Measurements from ENCODE around the gene KRT9. TPM values are rescaled to one million over a fixed set of nuclear protein-coding genes. Genes with fewer than 3 reads are reported as not detected.

Gene KRT9
- total RNA-seq, 1 experiment from 2014 or later = 0.15 TPM

DNA sequence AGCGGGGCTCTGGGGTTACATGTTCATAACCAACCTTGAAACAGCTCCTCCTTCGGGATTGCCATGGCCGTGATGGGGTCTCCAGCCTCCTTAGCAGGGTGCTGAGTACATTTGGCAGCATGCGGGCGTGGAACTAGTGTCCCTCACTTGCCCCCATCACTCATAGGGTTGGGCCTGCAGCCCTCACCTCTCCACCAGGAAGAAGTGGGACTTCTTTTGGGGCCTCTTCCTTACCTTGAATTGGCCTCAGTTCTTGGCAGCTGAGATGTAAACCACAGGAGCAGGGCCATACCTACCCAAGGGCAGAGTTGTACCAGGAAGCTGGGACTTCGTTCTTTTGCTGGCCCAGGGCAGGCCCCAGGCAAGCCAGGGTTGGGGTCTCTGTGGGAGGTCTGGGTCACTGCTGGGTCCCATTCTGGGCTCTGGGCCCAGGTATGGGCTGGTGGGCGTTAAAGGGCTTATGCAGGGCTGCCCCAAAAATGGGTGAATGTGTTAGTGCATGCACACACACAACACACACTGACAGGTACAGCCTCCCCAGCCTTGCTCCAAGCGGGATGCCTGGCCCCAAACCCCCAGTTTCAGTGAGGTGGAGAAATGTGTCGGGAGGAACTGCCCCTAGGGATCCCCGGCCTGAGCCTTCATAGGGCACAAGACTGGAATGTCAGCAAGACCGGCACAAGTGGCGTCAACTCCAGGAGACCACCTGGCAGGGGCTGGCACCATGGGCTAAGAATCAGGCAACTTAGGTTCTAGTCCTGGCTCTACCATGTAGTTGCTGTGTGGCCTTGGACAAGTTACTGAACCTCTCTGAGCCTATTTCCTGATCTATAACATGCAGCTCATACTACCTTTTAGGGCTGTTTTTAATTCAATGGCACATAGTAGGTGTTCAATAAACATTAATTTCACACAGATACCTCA lies 49.3 kb downstream of the KRT9 start:
- H4K20me1 ChIP-seq (ENCODE audit: insufficient read depth) = no peaks in the 10 kb centered on the region; the same call in 1 of the 2 replicates
- no peaks in the 10 kb centered on the region for H3K27me3 ChIP-seq (ENCODE audit: insufficient read depth, low read length)
- intact Hi-C loops (cut with micrococcal nuclease) = loop anchor here (1.0 kb wide), 1 partner anchor 26 kb away; no protein-coding TSS in a partner anchor
- ATAC-seq = peak; percentile 33
- H3K9me3 ChIP-seq (ENCODE audit: control insufficient read depth in 1 of 2, insufficient read depth in 1 of 2, low read depth in 1 of 2, low read length in 2 of 2) = no peaks in the 10 kb centered on the region
- H2AFZ ChIP-seq (ENCODE audit: low read depth, low read length, poor library complexity, severe bottlenecking) = no peak overlapping the region
- peak overlapping the region; percentile 99 for H3K27ac ChIP-seq (ENCODE audit: low read depth, low read length)
- BruUV-seq (replicated peaks) = TSS peak; percentile 83
- POLR2A ChIA-PET = interaction anchor here (1.0 to 12.9 kb wide), 13 partner anchors 7 to 666 kb away, joined by 3 to 148 read pairs (median 5); partner anchors contain the start of gene EIF1
- peaks cover 24% of the 10 kb centered on the region for H3K79me2 ChIP-seq (ENCODE audit: insufficient read depth, low read length)
- H3K9me2 ChIP-seq (ENCODE audit: insufficient read depth) = no peaks in the 10 kb centered on the region
- DNase-seq (ENCODE audit: low read depth, low spot score) = peak; percentile 81
- H3K4me3 ChIP-seq (replicated peaks in 1 of 2; ENCODE audit: low read depth in 1 of 2, low read length in 2 of 2) = peak overlapping the region; percentile 19 to 47
- peaks cover 74 to 93% of the 10 kb centered on the region in 2 experiments for H3K4me1 ChIP-seq (ENCODE audit: control insufficient read depth in 1 of 2, insufficient read depth in 2 of 2, low read length in 2 of 2)
- H3K9ac ChIP-seq (ENCODE audit: low read length) = peak overlapping the region; percentile 99
- peaks cover 3 to 21% of the 10 kb centered on the region in 2 experiments; a peak in 3 of 4 replicates for H3K36me3 ChIP-seq (ENCODE audit: control insufficient read depth in 1 of 2, insufficient read depth in 2 of 2, low read length in 2 of 2)
- peak overlapping the region; percentile 78 for H3K4me2 ChIP-seq (ENCODE audit: low read length)
- CTCF ChIA-PET = interaction anchor here (0.8 to 8.9 kb wide), 8 partner anchors 27 to 907 kb away, joined by 3 to 77 read pairs (median 6); no protein-coding TSS in a partner anchor
- RAD21 ChIA-PET (ENCODE audit: low non-redundant PET in 1 of 2, low total read pairs in 2 of 2, uncharacterized antibody in 2 of 2, unreplicated experiment in 2 of 2) = interaction anchor here (1.1 to 2.8 kb wide), 5 partner anchors 25 to 118 kb away, joined by 3 to 19 read pairs (median 6); no protein-coding TSS in a partner anchor
- TF ChIP-seq POLR2A (IDR thresholded peaks at IDR 0.05; ENCODE audit: borderline replicate concordance, extremely low read depth, insufficient read depth, insufficient read length) (no peak), POLR2AphosphoS5 (IDR thresholded peaks at IDR 0.05; ENCODE audit: low read depth, low read length) (peak; percentile 90), FOSL1 (IDR thresholded peaks at IDR 0.05; ENCODE audit: low read depth) (no peak), EZH2 (IDR thresholded peaks at IDR 0.05) (no peak), CEBPB (IDR thresholded peaks at IDR 0.05; ENCODE audit: low read depth) (no peak), JUND (IDR thresholded peaks at IDR 0.05) (no peak), EZH2phosphoT487 (IDR thresholded peaks at IDR 0.05; ENCODE audit: borderline replicate concordance) (no peak), TCF7L2 (IDR thresholded peaks at IDR 0.05; ENCODE audit: borderline replicate concordance, extremely low read depth, insufficient read depth, insufficient read length) (no peak), SRF (IDR thresholded peaks at IDR 0.05; ENCODE audit: low read depth) (no peak), YY1 (IDR thresholded peaks at IDR 0.05; ENCODE audit: extremely low read depth, insufficient replicate concordance, low read depth, low read length) (peak; percentile 52), SIN3A (IDR thresholded peaks at IDR 0.05; ENCODE audit: low read depth) (no peak), ZNF274 (IDR thresholded peaks at IDR 0.05; ENCODE audit: low read depth, low read length) (no peak), CBX3 (IDR thresholded peaks at IDR 0.05; ENCODE audit: low read depth) (no peak), RAD21 (IDR thresholded peaks at IDR 0.05; ENCODE audit: low read depth) (no peak), SP1 (IDR thresholded peaks at IDR 0.05; ENCODE audit: low read depth) (no peak), EGR1 (IDR thresholded peaks at IDR 0.05; ENCODE audit: low read depth) (no peak)
- TF ChIP-seq, protein P1, sequence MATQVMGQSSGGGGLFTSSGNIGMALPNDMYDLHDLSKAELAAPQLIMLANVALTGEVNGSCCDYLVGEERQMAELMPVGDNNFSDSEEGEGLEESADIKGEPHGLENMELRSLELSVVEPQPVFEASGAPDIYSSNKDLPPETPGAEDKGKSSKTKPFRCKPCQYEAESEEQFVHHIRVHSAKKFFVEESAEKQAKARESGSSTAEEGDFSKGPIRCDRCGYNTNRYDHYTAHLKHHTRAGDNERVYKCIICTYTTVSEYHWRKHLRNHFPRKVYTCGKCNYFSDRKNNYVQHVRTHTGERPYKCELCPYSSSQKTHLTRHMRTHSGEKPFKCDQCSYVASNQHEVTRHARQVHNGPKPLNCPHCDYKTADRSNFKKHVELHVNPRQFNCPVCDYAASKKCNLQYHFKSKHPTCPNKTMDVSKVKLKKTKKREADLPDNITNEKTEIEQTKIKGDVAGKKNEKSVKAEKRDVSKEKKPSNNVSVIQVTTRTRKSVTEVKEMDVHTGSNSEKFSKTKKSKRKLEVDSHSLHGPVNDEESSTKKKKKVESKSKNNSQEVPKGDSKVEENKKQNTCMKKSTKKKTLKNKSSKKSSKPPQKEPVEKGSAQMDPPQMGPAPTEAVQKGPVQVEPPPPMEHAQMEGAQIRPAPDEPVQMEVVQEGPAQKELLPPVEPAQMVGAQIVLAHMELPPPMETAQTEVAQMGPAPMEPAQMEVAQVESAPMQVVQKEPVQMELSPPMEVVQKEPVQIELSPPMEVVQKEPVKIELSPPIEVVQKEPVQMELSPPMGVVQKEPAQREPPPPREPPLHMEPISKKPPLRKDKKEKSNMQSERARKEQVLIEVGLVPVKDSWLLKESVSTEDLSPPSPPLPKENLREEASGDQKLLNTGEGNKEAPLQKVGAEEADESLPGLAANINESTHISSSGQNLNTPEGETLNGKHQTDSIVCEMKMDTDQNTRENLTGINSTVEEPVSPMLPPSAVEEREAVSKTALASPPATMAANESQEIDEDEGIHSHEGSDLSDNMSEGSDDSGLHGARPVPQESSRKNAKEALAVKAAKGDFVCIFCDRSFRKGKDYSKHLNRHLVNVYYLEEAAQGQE (IDR thresholded peaks at IDR 0.05; ENCODE audit: low read depth) = no peak
- TF ChIP-seq, protein P2, sequence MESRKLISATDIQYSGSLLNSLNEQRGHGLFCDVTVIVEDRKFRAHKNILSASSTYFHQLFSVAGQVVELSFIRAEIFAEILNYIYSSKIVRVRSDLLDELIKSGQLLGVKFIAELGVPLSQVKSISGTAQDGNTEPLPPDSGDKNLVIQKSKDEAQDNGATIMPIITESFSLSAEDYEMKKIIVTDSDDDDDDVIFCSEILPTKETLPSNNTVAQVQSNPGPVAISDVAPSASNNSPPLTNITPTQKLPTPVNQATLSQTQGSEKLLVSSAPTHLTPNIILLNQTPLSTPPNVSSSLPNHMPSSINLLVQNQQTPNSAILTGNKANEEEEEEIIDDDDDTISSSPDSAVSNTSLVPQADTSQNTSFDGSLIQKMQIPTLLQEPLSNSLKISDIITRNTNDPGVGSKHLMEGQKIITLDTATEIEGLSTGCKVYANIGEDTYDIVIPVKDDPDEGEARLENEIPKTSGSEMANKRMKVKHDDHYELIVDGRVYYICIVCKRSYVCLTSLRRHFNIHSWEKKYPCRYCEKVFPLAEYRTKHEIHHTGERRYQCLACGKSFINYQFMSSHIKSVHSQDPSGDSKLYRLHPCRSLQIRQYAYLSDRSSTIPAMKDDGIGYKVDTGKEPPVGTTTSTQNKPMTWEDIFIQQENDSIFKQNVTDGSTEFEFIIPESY (IDR thresholded peaks at IDR 0.05; ENCODE audit: extremely low read depth, insufficient replicate concordance, low read length) = peak; percentile 82
- TF ChIP-seq, protein P3, sequence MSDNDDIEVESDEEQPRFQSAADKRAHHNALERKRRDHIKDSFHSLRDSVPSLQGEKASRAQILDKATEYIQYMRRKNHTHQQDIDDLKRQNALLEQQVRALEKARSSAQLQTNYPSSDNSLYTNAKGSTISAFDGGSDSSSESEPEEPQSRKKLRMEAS (IDR thresholded peaks at IDR 0.05) = no peak
- TF ChIP-seq, protein P4, sequence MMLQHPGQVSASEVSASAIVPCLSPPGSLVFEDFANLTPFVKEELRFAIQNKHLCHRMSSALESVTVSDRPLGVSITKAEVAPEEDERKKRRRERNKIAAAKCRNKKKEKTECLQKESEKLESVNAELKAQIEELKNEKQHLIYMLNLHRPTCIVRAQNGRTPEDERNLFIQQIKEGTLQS (IDR thresholded peaks at IDR 0.05) = no peak
